T-helper 1 cell treated with Interleukin-12 subunit alpha and Interleukin-12 subunit beta and Interleukin-4 antibody, amounts not matched to agents 30 μg/mL and 1 μg/mL, for 36 hours (primary cell): Measurements from ENCODE around the gene NT5DC1.

Experiments
- H3K27ac Mint-ChIP-seq: one replicate; pipeline ENCODE4 v1.8.0; 2021; ENCODE audit warnings: mild to moderate bottlenecking, mixed read lengths
- H3K27me3 Mint-ChIP-seq: one replicate; pipeline ENCODE4 v1.8.0; 2021; ENCODE audit warnings: low read depth, mixed read lengths
- H3K36me3 Mint-ChIP-seq: one replicate; pipeline ENCODE4 v1.8.0; 2021; ENCODE audit warnings: low read depth, mixed read lengths
- H3K4me1 Mint-ChIP-seq: one replicate; pipeline ENCODE4 v1.8.0; 2021; ENCODE audit warnings: low read depth, mixed read lengths
- H3K4me3 Mint-ChIP-seq: one replicate; pipeline ENCODE4 v1.8.0; 2021; ENCODE audit warnings: mild to moderate bottlenecking, moderate library complexity, mixed read lengths
- H3K9me3 Mint-ChIP-seq: one replicate; pipeline ENCODE4 v1.8.0; 2021; ENCODE audit warnings: mixed read lengths

The NT5DC1 gene

DNA sequence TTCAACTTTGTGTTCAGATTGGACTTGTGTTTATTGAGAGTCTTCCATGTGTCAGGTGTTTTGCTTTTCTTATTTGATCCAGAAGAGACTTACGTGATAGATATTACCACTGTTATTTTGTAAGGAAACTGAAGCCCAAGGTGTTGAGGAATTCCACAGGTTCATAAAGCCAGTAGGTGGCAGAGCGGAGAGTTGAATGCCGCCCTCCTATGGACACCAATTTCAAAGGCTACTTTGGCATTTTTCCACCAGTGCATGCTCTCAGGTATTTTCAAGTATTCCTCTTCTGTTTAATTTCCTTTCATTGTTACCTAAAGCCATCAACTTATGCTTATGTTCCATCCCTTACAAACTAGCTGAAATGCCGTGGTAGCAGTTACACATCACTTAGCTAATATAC, 39.3 kb downstream of the NT5DC1 start:
- peaks cover 8% of the 10 kb centered on the region for H3K4me1 Mint-ChIP-seq
- peaks cover 5% of the 10 kb centered on the region for H3K36me3 Mint-ChIP-seq
- no peaks in the 10 kb centered on the region for H3K27me3 Mint-ChIP-seq
- H3K9me3 Mint-ChIP-seq = no peaks in the 10 kb centered on the region
- H3K4me3 Mint-ChIP-seq = no peak overlapping the region
- no peak overlapping the region for H3K27ac Mint-ChIP-seq

- Mint-ChIP-seq H3K27me3 (no peaks in the 10 kb centered on the region), H3K9me3 (no peaks in the 10 kb centered on the region), H3K4me1 (no peaks in the 10 kb centered on the region), H3K27ac (no peak overlapping the region), H3K36me3 (no peaks in the 10 kb centered on the region), H3K4me3 (no peak overlapping the region)
Measured at GRCh38 chr6:116144605-116145004, 44.0 kb downstream of the NT5DC1 start.

- Mint-ChIP-seq H3K4me3 (no peak overlapping the region), H3K4me1 (no peaks in the 10 kb centered on the region), H3K36me3 (no peaks in the 10 kb centered on the region), H3K27ac (no peak overlapping the region), H3K27me3 (no peaks in the 10 kb centered on the region), H3K9me3 (no peaks in the 10 kb centered on the region)
Measured at GRCh38 chr6:116145803-116146675, 45.4 kb downstream of the NT5DC1 start.

- Mint-ChIP-seq H3K36me3 (no peaks in the 10 kb centered on the region), H3K27me3 (no peaks in the 10 kb centered on the region), H3K4me1 (no peaks in the 10 kb centered on the region), H3K27ac (no peak overlapping the region), H3K9me3 (no peaks in the 10 kb centered on the region), H3K4me3 (no peak overlapping the region)
Measured at GRCh38 chr6:116152620-116153019, 52.0 kb downstream of the NT5DC1 start.

DNA sequence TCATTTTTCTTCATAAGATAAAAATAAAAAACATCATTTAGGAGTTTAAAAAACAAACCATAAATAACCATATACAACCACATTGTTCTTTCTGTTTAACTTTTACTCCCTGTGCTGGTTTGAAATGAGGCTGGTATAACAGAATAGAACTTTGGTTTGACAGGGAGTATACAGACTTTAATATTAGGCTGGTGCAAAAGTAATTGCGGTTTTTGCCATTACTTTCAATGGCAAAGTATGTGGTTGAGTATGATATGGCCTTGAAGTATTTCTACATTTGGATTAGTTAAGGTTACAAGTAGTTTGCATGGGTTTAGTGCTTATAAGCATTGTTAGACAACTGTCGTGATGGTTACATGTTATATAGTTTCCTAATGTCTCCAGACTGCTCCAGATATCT, 54.2 kb downstream of the NT5DC1 start:
- H3K27ac Mint-ChIP-seq = no peak overlapping the region
- H3K27me3 Mint-ChIP-seq = no peaks in the 10 kb centered on the region
- no peaks in the 10 kb centered on the region for H3K4me1 Mint-ChIP-seq
- no peaks in the 10 kb centered on the region for H3K9me3 Mint-ChIP-seq
- no peak overlapping the region for H3K4me3 Mint-ChIP-seq
- no peaks in the 10 kb centered on the region for H3K36me3 Mint-ChIP-seq

DNA sequence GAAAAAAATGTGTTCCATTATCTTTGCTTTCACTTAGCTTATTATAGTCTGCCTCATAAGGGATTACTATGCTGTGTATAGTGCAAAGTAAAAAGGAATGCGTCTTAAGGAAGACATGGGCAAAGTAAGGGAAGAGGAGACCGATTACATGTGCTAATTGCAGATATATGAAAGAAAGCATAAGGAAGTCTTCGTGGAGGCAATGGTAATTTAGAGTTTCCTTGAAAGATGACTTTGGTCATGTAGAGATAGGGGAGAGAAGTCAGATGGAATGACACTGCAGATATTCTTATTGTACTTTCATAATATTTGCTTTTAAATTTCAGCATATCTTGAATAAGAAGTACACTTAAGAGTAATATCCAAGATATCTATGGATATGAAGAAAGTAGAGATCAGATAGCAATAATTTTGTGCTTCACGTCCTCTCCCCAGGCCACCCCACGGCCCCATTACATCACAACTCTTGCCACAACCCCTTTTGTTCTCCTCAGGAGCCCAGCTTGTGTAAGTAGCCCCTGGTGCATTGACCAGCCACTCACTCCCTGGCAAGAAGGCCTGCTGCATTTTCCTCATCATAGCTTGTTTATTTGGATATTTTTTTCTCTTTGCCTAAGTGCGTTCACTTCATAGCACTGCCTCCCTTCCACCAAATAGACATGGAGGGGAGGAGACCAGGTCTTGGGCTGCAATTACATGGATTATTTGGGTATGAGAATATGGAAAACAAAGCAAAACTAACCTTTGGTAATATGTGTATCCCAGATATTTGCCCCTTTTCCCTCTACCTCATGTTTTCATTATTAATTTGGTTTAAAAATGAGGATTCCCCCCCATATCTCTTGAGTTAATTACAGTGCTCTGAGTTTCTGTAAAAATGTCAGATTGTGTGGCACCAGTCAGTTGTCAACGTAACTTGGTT, 56.0 kb downstream of the NT5DC1 start:
- Mint-ChIP-seq H3K4me1 (no peaks in the 10 kb centered on the region), H3K9me3 (peaks cover 4% of the 10 kb centered on the region), H3K27me3 (no peaks in the 10 kb centered on the region), H3K27ac (no peak overlapping the region), H3K36me3 (peaks cover 4% of the 10 kb centered on the region), H3K4me3 (no peak overlapping the region)

- Mint-ChIP-seq H3K27ac (no peak overlapping the region), H3K4me1 (no peaks in the 10 kb centered on the region), H3K27me3 (no peaks in the 10 kb centered on the region), H3K4me3 (no peak overlapping the region), H3K36me3 (peaks cover 4% of the 10 kb centered on the region), H3K9me3 (peaks cover 4% of the 10 kb centered on the region)
Measured at GRCh38 chr6:116157391-116157790, 56.7 kb downstream of the NT5DC1 start.

DNA sequence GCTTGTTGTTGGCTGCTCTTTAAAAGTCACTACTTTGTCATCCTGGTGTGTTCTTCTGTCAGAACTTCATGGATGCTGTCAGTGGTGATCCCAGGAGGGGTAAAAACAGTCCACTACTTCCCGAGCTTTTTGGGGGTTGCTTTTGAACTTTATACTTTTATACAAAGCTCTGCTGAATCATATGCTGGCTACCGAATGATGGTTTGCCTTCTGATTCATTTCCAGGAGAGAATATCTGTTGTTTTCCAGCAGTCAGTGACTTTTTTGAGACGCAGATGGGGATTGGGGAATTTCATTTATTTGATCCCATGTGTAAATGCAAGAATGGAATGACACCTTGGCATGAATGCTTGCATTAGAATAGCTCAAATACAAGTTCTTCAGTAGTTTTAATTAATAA, 58.0 kb downstream of the NT5DC1 start:
- Mint-ChIP-seq H3K27me3 (no peaks in the 10 kb centered on the region), H3K4me1 (no peaks in the 10 kb centered on the region), H3K4me3 (no peak overlapping the region), H3K9me3 (peaks cover 9% of the 10 kb centered on the region), H3K36me3 (peaks cover 6% of the 10 kb centered on the region), H3K27ac (no peak overlapping the region)

DNA sequence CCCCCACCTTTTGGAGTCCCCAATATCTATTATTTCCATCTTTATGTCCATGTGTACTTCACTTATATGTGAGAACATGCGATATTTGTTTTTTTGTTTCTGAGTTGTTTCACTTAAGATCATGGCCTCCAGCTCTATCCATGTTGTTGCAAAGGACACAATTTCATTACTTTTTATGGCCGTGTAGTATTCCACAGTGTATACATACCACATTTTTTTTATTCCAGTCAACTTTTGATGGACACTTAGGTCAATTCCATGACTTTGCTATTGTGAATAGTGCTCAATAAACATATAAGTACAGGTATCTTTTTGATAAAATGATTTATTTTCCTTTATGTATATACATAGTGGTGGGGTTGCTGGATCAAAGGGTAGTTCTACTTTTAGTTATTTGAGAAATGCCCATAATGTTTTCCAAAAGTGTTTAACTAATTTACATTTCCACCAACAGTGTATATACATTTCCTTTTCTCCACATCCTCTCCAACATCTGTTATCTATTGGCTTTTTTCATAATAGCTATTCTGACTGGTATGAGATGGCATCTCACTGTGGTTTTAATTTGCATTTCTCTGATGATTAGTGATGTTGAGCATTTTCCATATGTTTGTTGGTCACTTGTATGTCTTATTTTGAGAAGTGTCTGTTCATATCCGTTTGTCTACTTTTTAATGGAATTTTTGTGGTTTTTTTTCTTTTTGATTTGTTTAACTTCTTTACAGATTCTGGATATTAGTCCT, 59.3 kb downstream of the NT5DC1 start:
- Mint-ChIP-seq H3K4me3 (no peak overlapping the region), H3K36me3 (peaks cover 7% of the 10 kb centered on the region), H3K4me1 (no peaks in the 10 kb centered on the region)

DNA sequence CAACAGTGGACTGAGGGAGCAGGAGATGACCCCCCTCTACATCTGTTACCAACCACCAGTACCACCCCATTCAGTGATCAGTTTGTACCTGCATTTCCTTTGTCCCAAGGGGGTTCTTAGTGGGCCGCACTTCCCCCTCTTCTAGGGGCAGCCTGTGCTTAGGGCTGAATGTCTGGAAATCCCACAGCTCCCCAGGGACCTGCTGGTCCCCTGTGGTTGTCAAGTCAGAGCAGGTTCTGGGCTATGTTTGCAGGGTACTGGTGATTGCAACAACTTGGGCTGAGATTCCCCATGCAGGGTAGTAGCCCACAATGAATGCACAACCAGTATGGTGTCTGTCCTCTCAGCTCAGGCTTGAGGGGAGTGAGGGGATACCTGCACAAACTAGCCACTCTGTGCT, 64.9 kb downstream of the NT5DC1 start:
- peaks cover 13% of the 10 kb centered on the region for H3K9me3 Mint-ChIP-seq
- no peaks in the 10 kb centered on the region for H3K27me3 Mint-ChIP-seq
- H3K4me3 Mint-ChIP-seq = no peak overlapping the region
- no peaks in the 10 kb centered on the region for H3K4me1 Mint-ChIP-seq
- peaks cover 4% of the 10 kb centered on the region for H3K36me3 Mint-ChIP-seq
- no peak overlapping the region for H3K27ac Mint-ChIP-seq

More for the DNA sequence above, 59.3 kb downstream of the NT5DC1 start:
- no peak overlapping the region for H3K27ac Mint-ChIP-seq
- H3K27me3 Mint-ChIP-seq = no peaks in the 10 kb centered on the region
- peaks cover 10% of the 10 kb centered on the region for H3K9me3 Mint-ChIP-seq

GRCh38 chr6:116166369-116166768, 65.7 kb downstream of the NT5DC1 start:
- Mint-ChIP-seq H3K4me1 (no peaks in the 10 kb centered on the region), H3K9me3 (peaks cover 13% of the 10 kb centered on the region), H3K4me3 (no peak overlapping the region), H3K27me3 (no peaks in the 10 kb centered on the region), H3K36me3 (peaks cover 4% of the 10 kb centered on the region), H3K27ac (no peak overlapping the region)

GRCh38 chr6:116168148-116168547, 67.5 kb downstream of the NT5DC1 start:
- Mint-ChIP-seq H3K4me3 (no peak overlapping the region), H3K36me3 (peaks cover 4% of the 10 kb centered on the region), H3K9me3 (peaks cover 11% of the 10 kb centered on the region), H3K27me3 (no peaks in the 10 kb centered on the region), H3K27ac (no peak overlapping the region), H3K4me1 (no peaks in the 10 kb centered on the region)

GRCh38 chr6:116169880-116170279, 69.2 kb downstream of the NT5DC1 start:
- H3K27me3 Mint-ChIP-seq = no peaks in the 10 kb centered on the region
- H3K36me3 Mint-ChIP-seq = peaks cover 2% of the 10 kb centered on the region
- H3K27ac Mint-ChIP-seq = no peak overlapping the region
- H3K9me3 Mint-ChIP-seq = peaks cover 7% of the 10 kb centered on the region
- H3K4me3 Mint-ChIP-seq = no peak overlapping the region
- H3K4me1 Mint-ChIP-seq = no peaks in the 10 kb centered on the region

- no peak overlapping the region for H3K27ac Mint-ChIP-seq
- H3K9me3 Mint-ChIP-seq = peaks cover 12% of the 10 kb centered on the region
- peaks cover 4% of the 10 kb centered on the region for H3K36me3 Mint-ChIP-seq
- no peaks in the 10 kb centered on the region for H3K4me1 Mint-ChIP-seq
- H3K4me3 Mint-ChIP-seq = no peak overlapping the region
- H3K27me3 Mint-ChIP-seq = no peaks in the 10 kb centered on the region
Measured at GRCh38 chr6:116170358-116171057, 69.9 kb downstream of the NT5DC1 start.
